ENCODE measurements around the gene DAP. TPM values are rescaled to one million over a fixed set of nuclear protein-coding genes. Genes with fewer than 3 reads are reported as not detected.

Gene DAP
- total and polyA plus RNA-seq, 2 donors from 2014 or later, result 123 to 133 TPM

DNA sequence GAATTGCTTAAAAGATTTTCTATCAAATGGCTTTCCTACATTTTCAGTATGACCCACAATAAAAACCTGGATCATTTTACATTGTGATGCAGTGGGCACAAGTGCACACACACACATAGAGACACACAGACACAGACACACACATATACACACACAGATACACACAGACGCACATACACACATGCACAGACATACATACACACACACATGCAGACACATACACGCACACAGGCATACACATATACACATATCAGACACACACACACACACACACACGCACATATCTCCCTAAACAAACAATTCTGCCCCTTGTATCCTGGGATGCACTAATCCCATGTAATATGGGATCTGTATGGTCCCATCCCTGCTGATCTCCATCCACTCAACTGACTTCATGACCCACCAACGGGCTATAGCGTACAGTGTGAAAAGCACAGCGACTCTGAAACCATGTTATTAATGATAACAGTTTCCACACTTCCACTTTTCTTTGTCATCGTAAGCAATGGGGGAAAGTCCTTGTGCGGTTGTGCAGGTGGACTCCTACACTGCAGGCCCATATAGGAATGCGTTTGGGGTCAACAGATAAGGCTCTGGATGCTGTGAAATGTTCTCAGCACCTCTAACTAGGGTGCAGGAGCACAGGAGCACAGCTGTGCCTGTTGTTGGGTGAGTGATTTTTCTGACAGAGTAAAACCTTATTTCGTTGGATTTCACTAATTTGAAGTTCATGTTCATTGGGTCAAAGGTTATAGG is 52.7 kb downstream of the DAP start:
- TF ChIP-seq, protein P1, sequence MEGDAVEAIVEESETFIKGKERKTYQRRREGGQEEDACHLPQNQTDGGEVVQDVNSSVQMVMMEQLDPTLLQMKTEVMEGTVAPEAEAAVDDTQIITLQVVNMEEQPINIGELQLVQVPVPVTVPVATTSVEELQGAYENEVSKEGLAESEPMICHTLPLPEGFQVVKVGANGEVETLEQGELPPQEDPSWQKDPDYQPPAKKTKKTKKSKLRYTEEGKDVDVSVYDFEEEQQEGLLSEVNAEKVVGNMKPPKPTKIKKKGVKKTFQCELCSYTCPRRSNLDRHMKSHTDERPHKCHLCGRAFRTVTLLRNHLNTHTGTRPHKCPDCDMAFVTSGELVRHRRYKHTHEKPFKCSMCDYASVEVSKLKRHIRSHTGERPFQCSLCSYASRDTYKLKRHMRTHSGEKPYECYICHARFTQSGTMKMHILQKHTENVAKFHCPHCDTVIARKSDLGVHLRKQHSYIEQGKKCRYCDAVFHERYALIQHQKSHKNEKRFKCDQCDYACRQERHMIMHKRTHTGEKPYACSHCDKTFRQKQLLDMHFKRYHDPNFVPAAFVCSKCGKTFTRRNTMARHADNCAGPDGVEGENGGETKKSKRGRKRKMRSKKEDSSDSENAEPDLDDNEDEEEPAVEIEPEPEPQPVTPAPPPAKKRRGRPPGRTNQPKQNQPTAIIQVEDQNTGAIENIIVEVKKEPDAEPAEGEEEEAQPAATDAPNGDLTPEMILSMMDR (IDR thresholded peaks at IDR 0.05; ENCODE audit: borderline replicate concordance, extremely low read depth, insufficient read depth), result no peak
- Histone ChIP-seq H3K27ac (ENCODE audit: low read depth in 2 of 2, low read length in 2 of 2) (no peak overlapping the region), H3K27me3 (ENCODE audit: control insufficient read depth, insufficient read depth, low read length) (no peaks in the 10 kb centered on the region), H3K36me3 (ENCODE audit: control insufficient read depth in 2 of 3, insufficient read depth in 3 of 3, low read length in 3 of 3) (peaks cover 0 to 4% (median 0%) of the 10 kb centered on the region in 3 donors), H3K9me3 (ENCODE audit: control insufficient read depth in 2 of 3, insufficient read depth in 1 of 3, low read length in 3 of 3) (no peaks in the 10 kb centered on the region), H3K4me1 (ENCODE audit: control insufficient read depth in 2 of 3, insufficient read depth in 2 of 3, low read depth in 1 of 3, low read length in 3 of 3) (peaks cover 0 to 7% (median 3%) of the 10 kb centered on the region in 3 donors), H3K9ac (ENCODE audit: low read length in 3 of 3) (no peak overlapping the region), H3K4me3 (ENCODE audit: low read length in 3 of 3) (no peak overlapping the region)
- FAIRE-seq (no peak), DNase-seq (no peak)
- intact Hi-C loops (cut with DNase I), result no loop called here

DNA sequence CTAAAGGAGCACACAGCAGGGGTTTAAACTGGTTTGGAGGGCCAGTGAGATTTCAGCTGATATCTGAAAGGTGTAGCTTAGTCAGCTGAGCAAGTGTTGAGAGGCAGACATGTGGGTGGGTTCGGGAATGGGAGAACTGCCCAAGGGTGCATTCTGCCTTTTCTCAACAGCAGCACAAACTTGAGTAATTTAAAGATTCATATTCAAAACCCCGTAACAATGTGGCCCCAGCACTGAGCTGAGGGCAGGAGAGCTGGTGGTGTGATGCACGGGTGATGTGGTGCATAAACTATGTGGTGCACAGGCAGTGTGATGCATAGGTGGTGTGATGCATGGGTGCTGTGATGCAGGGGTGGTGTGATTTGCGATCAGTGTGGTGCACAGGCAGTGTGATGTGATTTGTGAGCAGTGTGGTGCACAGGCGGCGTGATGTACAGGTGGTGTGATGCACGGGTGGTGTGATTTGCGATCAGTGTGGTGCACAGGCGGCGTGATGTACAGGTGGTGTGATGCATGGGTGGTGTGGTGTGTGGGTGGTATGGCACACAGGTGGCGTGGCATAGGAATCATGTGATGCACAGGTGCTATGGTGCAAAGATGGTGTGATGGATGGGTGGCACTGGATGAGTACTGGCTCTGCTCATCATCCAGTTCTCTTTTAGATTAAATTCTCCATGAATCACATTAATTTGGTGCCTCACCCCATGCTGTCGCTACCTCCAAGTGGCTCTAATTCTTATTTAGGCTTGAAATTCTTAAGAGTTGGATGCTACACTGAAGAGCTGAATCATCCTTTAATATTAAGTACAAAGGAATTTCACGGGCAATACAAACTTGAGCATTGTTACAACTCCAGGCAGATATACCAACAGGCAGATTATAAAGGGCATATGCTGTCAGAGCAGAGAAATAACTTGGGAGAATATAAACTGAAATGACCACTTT is 53.6 kb downstream of the DAP start:
- Histone ChIP-seq H3K4me1 (ENCODE audit: control insufficient read depth in 2 of 3, insufficient read depth in 2 of 3, low read depth in 1 of 3, low read length in 3 of 3) (peaks cover 0 to 7% (median 3%) of the 10 kb centered on the region in 3 donors), H3K27ac (ENCODE audit: low read depth in 2 of 2, low read length in 2 of 2) (no peak overlapping the region), H3K36me3 (ENCODE audit: control insufficient read depth in 2 of 3, insufficient read depth in 3 of 3, low read length in 3 of 3) (peaks cover 0 to 4% (median 0%) of the 10 kb centered on the region in 3 donors), H3K9me3 (ENCODE audit: control insufficient read depth in 2 of 3, insufficient read depth in 1 of 3, low read length in 3 of 3) (no peaks in the 10 kb centered on the region), H3K9ac (ENCODE audit: low read length in 3 of 3) (no peak overlapping the region), H3K27me3 (ENCODE audit: control insufficient read depth, insufficient read depth, low read length) (no peaks in the 10 kb centered on the region), H3K4me3 (ENCODE audit: low read length in 3 of 3) (no peak overlapping the region)
- intact Hi-C loops (cut with DNase I), result no loop called here
- FAIRE-seq, result no peak
- no peak for DNase-seq
- TF ChIP-seq, protein P1 (IDR thresholded peaks at IDR 0.05; ENCODE audit: borderline replicate concordance, extremely low read depth, insufficient read depth), result no peak

DNA sequence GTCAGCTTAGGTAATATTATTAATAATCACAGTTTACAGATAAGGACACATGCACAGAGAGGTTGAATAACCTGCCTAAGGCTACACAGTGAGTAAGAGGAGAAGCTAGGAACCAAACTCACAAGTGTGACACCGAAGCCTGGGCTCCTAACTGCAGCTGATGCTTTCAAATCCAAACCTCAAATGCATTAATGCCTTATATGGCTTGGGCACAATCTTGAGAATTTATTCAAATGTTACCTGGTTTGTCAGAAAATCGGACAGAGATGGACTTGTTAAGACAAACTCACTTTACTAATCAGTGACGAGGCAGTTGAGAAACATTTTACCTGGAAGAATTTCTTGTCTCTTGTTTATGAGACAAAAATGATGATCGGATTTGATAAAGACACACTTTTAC is 54.7 kb downstream of the DAP start:
- no peak overlapping the region for H3K9ac ChIP-seq (ENCODE audit: low read length in 3 of 3)
- TF ChIP-seq, protein P1 (IDR thresholded peaks at IDR 0.05; ENCODE audit: borderline replicate concordance, extremely low read depth, insufficient read depth), result no peak
- intact Hi-C loops (cut with DNase I), result no loop called here
- no peak overlapping the region for H3K4me3 ChIP-seq (ENCODE audit: low read length in 3 of 3)
- H3K36me3 ChIP-seq (ENCODE audit: control insufficient read depth in 2 of 3, insufficient read depth in 3 of 3, low read length in 3 of 3), result peaks cover 0 to 4% (median 0%) of the 10 kb centered on the region in 3 donors
- H3K9me3 ChIP-seq (ENCODE audit: control insufficient read depth in 2 of 3, insufficient read depth in 1 of 3, low read length in 3 of 3), result no peaks in the 10 kb centered on the region
- no peaks in the 10 kb centered on the region for H3K27me3 ChIP-seq (ENCODE audit: control insufficient read depth, insufficient read depth, low read length)
- no peak for FAIRE-seq
- H3K27ac ChIP-seq (ENCODE audit: low read depth in 2 of 2, low read length in 2 of 2), result no peak overlapping the region
- DNase-seq, result no peak
- H3K4me1 ChIP-seq (ENCODE audit: control insufficient read depth in 2 of 3, insufficient read depth in 2 of 3, low read depth in 1 of 3, low read length in 3 of 3), result peaks cover 0 to 11% (median 7%) of the 10 kb centered on the region in 3 donors
